HEK293 (cell line): ENCODE data around the gene STRBP.

Source experiments
- CTCF ChIP-seq: fragments of 450-650 bp; formaldehyde crosslinking; IDR thresholded peaks from 2 replicates; pipeline ENCODE4 v1.5.1; 2016; ENCODE audit warnings: missing biosample characterization, missing genetic modification characterization
- SETDB1 ChIP-seq: IDR thresholded peaks from one replicate; pipeline ENCODE4 v1.6.1; 2017; ENCODE audit warnings: mild to moderate bottlenecking, low read length, moderate library complexity, mixed read lengths; ENCODE audit not compliant: insufficient read length
- YY1 ChIP-seq: fragments of 450-650 bp; formaldehyde crosslinking; IDR thresholded peaks from 2 replicates; pipeline ENCODE4 v1.5.1; 2018; ENCODE audit warnings: missing biosample characterization, missing genetic modification characterization
- ZBTB8A ChIP-seq: fragments of 450-650 bp; formaldehyde crosslinking; IDR thresholded peaks from 2 replicates; pipeline ENCODE4 v1.5.1; 2016; ENCODE audit warnings: missing biosample characterization, missing genetic modification characterization
- ZFP3 ChIP-seq: fragments of 450-650 bp; formaldehyde crosslinking; IDR thresholded peaks from 2 replicates; pipeline ENCODE4 v1.5.1; 2016; ENCODE audit warnings: low read depth, missing biosample characterization, missing genetic modification characterization
- ZNF114 ChIP-seq: fragments of 450-650 bp; formaldehyde crosslinking; IDR thresholded peaks from 2 replicates; pipeline ENCODE4 v1.5.0; 2017; ENCODE audit warnings: missing biosample characterization, missing genetic modification characterization
- ZNF133 ChIP-seq: fragments of 450-650 bp; formaldehyde crosslinking; IDR thresholded peaks from 2 replicates; pipeline ENCODE4 v1.5.1; 2016; ENCODE audit warnings: missing biosample characterization, missing genetic modification characterization
- ZNF148 ChIP-seq: fragments of 450-650 bp; formaldehyde crosslinking; IDR thresholded peaks from 2 replicates; pipeline ENCODE4 v1.5.0; 2017; ENCODE audit warnings: missing biosample characterization, missing genetic modification characterization, borderline replicate concordance
- ZNF214 ChIP-seq: fragments of 450-650 bp; formaldehyde crosslinking; IDR thresholded peaks from 2 replicates; pipeline ENCODE4 v1.5.1; 2017; ENCODE audit warnings: missing biosample characterization, mild to moderate bottlenecking, missing genetic modification characterization, borderline replicate concordance
- ZNF311 ChIP-seq: fragments of 450-650 bp; formaldehyde crosslinking; IDR thresholded peaks from 2 replicates; pipeline ENCODE4 v1.5.1; 2017; ENCODE audit warnings: missing biosample characterization, missing genetic modification characterization, borderline replicate concordance
- ZNF777 ChIP-seq: fragments of 450-650 bp; formaldehyde crosslinking; IDR thresholded peaks from 2 replicates; pipeline ENCODE4 v1.5.1; 2017; ENCODE audit warnings: missing biosample characterization, missing genetic modification characterization, borderline replicate concordance
- TF ChIP-seq, protein P1 (sequence below): fragments of 450-650 bp; formaldehyde crosslinking; IDR thresholded peaks from 2 replicates; pipeline ENCODE4 v1.5.1; 2016; ENCODE audit warnings: missing biosample characterization, missing genetic modification characterization

- TF ChIP-seq ZNF114 (tag by site-specific recombination) (no peak), CTCF (no peak), ZNF311 (tag by site-specific recombination) (no peak), YY1 (tag by site-specific recombination) (no peak), ZNF148 (tag by site-specific recombination) (no peak), ZFP3 (tag by site-specific recombination) (no peak), ZNF777 (tag by site-specific recombination) (no peak), ZBTB8A (tag by site-specific recombination) (no peak), ZNF214 (tag by site-specific recombination) (no peak), ZNF133 (no peak), SETDB1 (no peak)
- TF ChIP-seq, protein P1, sequence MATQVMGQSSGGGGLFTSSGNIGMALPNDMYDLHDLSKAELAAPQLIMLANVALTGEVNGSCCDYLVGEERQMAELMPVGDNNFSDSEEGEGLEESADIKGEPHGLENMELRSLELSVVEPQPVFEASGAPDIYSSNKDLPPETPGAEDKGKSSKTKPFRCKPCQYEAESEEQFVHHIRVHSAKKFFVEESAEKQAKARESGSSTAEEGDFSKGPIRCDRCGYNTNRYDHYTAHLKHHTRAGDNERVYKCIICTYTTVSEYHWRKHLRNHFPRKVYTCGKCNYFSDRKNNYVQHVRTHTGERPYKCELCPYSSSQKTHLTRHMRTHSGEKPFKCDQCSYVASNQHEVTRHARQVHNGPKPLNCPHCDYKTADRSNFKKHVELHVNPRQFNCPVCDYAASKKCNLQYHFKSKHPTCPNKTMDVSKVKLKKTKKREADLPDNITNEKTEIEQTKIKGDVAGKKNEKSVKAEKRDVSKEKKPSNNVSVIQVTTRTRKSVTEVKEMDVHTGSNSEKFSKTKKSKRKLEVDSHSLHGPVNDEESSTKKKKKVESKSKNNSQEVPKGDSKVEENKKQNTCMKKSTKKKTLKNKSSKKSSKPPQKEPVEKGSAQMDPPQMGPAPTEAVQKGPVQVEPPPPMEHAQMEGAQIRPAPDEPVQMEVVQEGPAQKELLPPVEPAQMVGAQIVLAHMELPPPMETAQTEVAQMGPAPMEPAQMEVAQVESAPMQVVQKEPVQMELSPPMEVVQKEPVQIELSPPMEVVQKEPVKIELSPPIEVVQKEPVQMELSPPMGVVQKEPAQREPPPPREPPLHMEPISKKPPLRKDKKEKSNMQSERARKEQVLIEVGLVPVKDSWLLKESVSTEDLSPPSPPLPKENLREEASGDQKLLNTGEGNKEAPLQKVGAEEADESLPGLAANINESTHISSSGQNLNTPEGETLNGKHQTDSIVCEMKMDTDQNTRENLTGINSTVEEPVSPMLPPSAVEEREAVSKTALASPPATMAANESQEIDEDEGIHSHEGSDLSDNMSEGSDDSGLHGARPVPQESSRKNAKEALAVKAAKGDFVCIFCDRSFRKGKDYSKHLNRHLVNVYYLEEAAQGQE = no peak
Observed at GRCh38 chr9:123138163-123138562, 130.2 kb downstream of the STRBP start.
